ENCODE measurements around the gene MAP3K2. TPM values are rescaled to one million over a fixed set of nuclear protein-coding genes. Genes with fewer than 3 reads are reported as not detected.

Gene MAP3K2
- total and polyA plus RNA-seq, 10 of the 15 experiments (the other 5 are each of a cell fraction or from before 2014, with no cell fraction given) = 2.7 to 39.6 (median 16.1) TPM

DNA sequence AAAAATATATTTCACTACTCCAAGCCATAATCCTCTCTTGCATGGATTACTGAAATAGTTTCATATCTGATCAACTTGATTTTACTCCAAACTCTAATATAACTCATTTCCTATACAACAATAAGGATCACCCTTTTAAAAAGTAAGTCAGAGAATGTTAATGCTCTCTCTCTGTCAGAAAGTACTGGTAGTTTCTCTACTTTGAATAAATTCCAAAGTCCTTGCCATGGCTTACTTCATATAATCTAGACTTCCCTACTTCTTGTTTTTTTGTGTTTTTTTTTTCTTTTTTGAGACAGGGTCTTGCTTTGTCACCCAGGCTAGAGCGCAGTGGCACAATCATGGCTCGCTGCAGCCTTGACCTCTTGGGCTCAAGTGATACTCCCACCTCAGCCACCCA, 36.2 kb downstream of the MAP3K2 start:
- Histone ChIP-seq H3K4me2 (ENCODE audit: control insufficient read depth, insufficient read depth) (no peak overlapping the region), H2AFZ (ENCODE audit: control insufficient read depth, low read depth, low read length) (no peak overlapping the region), H3K4me3 (no peak overlapping the region), H3K79me2 (ENCODE audit: control insufficient read depth, insufficient read depth, low read length) (peaks cover 34% of the 10 kb centered on the region), H3K36me3 (ENCODE audit: control insufficient read depth in 2 of 2, insufficient read depth in 2 of 2, low read length in 1 of 2) (no peaks in the 10 kb centered on the region), H3K4me1 (ENCODE audit: control insufficient read depth, insufficient read depth, low read length) (peaks cover 9% of the 10 kb centered on the region), H4K20me1 (ENCODE audit: control insufficient read depth, insufficient read depth) (no peaks in the 10 kb centered on the region), H3K27ac (ENCODE audit: control insufficient read depth, insufficient read depth) (no peak overlapping the region), H3K9me3 (replicated peaks; ENCODE audit: control insufficient read depth, insufficient read depth, low read length) (no peaks in the 10 kb centered on the region), H3K9ac (ENCODE audit: control insufficient read depth, insufficient read depth, low read length) (no peak overlapping the region), H3K27me3 (replicated peaks in 1 of 2; ENCODE audit: control insufficient read depth in 2 of 2, insufficient read depth in 2 of 2, low read length in 1 of 2) (no peaks in the 10 kb centered on the region)
- ChIA-PET SMC1A (ENCODE audit: uncharacterized antibody, unreplicated experiment) (interaction anchor here (1.2 kb wide), 1 partner anchor 127 kb away, joined by 3 read pairs; no protein-coding TSS in a partner anchor), POLR2A (no interaction called here), RAD21 (ENCODE audit: unreplicated experiment) (no interaction called here), CTCF (interaction anchor here (1.1 kb wide), 1 partner anchor 127 kb away, joined by 3 read pairs; no protein-coding TSS in a partner anchor)
- DNase-seq (ENCODE audit: low read depth, low spot score) (no peak), ATAC-seq (no peak), FAIRE-seq (no peak)
- intact Hi-C loops (cut with micrococcal nuclease; ENCODE audit: unreplicated experiment) = no loop called here
- 95% methylated on average over 2 of the region's 2 CpGs for WGBS (ENCODE audit: insufficient coverage, insufficient replicate concordance, low lambda C conversion rate, missing lambda C conversion rate)
- in situ Hi-C loops (cut with MboI) = no loop called here
- BruUV-seq (replicated peaks) = no TSS peak
- TF ChIP-seq CHD2 (IDR thresholded peaks at IDR 0.05; ENCODE audit: borderline replicate concordance, low read depth, low read length) = no peak
- TF ChIP-seq HCFC1 (IDR thresholded peaks at IDR 0.05; ENCODE audit: low read length) = no peak
- no peak for TF ChIP-seq CHD4 (IDR thresholded peaks at IDR 0.05)
- TF ChIP-seq SP1 (IDR thresholded peaks at IDR 0.05; ENCODE audit: low read depth, low read length) = no peak
- no peak for TF ChIP-seq CREM (IDR thresholded peaks at IDR 0.05; ENCODE audit: low read depth)
- TF ChIP-seq SPI1 (IDR thresholded peaks at IDR 0.05; ENCODE audit: borderline replicate concordance, insufficient read depth, low read depth, low read length) = no peak
- TF ChIP-seq YY1 (IDR thresholded peaks at IDR 0.05; ENCODE audit: low read depth, low read length) = no peak
- TF ChIP-seq, protein P1, sequence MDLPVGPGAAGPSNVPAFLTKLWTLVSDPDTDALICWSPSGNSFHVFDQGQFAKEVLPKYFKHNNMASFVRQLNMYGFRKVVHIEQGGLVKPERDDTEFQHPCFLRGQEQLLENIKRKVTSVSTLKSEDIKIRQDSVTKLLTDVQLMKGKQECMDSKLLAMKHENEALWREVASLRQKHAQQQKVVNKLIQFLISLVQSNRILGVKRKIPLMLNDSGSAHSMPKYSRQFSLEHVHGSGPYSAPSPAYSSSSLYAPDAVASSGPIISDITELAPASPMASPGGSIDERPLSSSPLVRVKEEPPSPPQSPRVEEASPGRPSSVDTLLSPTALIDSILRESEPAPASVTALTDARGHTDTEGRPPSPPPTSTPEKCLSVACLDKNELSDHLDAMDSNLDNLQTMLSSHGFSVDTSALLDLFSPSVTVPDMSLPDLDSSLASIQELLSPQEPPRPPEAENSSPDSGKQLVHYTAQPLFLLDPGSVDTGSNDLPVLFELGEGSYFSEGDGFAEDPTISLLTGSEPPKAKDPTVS (IDR thresholded peaks at IDR 0.05; ENCODE audit: low read depth, low read length) = no peak
- TF ChIP-seq, protein P2, sequence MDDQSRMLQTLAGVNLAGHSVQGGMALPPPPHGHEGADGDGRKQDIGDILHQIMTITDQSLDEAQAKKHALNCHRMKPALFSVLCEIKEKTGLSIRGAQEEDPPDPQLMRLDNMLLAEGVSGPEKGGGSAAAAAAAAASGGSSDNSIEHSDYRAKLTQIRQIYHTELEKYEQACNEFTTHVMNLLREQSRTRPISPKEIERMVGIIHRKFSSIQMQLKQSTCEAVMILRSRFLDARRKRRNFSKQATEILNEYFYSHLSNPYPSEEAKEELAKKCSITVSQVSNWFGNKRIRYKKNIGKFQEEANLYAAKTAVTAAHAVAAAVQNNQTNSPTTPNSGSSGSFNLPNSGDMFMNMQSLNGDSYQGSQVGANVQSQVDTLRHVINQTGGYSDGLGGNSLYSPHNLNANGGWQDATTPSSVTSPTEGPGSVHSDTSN (IDR thresholded peaks at IDR 0.05; ENCODE audit: insufficient replicate concordance, low read depth, low read length) = no peak
- TF ChIP-seq, protein P3, sequence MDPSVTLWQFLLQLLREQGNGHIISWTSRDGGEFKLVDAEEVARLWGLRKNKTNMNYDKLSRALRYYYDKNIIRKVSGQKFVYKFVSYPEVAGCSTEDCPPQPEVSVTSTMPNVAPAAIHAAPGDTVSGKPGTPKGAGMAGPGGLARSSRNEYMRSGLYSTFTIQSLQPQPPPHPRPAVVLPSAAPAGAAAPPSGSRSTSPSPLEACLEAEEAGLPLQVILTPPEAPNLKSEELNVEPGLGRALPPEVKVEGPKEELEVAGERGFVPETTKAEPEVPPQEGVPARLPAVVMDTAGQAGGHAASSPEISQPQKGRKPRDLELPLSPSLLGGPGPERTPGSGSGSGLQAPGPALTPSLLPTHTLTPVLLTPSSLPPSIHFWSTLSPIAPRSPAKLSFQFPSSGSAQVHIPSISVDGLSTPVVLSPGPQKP (IDR thresholded peaks at IDR 0.05; ENCODE audit: low read depth, low read length) = no peak
- TF ChIP-seq EZH2 (IDR thresholded peaks at IDR 0.05; ENCODE audit: borderline replicate concordance, control insufficient read depth, low read depth, low read length) = no peak
- no peak for TF ChIP-seq MYC (IDR thresholded peaks at IDR 0.05; ENCODE audit: insufficient read depth, insufficient read length, insufficient replicate concordance, low read length, severe bottlenecking)
- no peak for TF ChIP-seq GATAD2B (conservative IDR thresholded peaks at IDR 0.05; ENCODE audit: low read depth)
- TF ChIP-seq POU2F2 (IDR thresholded peaks at IDR 0.05; ENCODE audit: borderline replicate concordance, low read depth, low read length) = no peak
- TF ChIP-seq, protein P4, sequence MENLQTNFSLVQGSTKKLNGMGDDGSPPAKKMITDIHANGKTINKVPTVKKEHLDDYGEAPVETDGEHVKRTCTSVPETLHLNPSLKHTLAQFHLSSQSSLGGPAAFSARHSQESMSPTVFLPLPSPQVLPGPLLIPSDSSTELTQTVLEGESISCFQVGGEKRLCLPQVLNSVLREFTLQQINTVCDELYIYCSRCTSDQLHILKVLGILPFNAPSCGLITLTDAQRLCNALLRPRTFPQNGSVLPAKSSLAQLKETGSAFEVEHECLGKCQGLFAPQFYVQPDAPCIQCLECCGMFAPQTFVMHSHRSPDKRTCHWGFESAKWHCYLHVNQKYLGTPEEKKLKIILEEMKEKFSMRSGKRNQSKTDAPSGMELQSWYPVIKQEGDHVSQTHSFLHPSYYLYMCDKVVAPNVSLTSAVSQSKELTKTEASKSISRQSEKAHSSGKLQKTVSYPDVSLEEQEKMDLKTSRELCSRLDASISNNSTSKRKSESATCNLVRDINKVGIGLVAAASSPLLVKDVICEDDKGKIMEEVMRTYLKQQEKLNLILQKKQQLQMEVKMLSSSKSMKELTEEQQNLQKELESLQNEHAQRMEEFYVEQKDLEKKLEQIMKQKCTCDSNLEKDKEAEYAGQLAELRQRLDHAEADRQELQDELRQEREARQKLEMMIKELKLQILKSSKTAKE (IDR thresholded peaks at IDR 0.05; ENCODE audit: low read depth, poor library complexity, severe bottlenecking) = no peak
